GM12864 (cell line): ENCODE data around the gene TIA1.
"Not testable (repeated sequence)": the region's sequence is repeated elsewhere in the genome, so short reads cannot be mapped to it uniquely, and the experiment has no call there.

Experiments used
- DNase-seq: peaks from one replicate; pipeline ENCODE4 v3.0.0-alpha.2; 2011; ENCODE audit warnings: low read depth
- H3K4me3 ChIP-seq: 2 replicates; pipeline ENCODE4 v1.5.1; 2011; ENCODE audit warnings: mild to moderate bottlenecking, low read depth, low read length, control low read depth
- TF ChIP-seq, protein P1 (sequence below): IDR thresholded peaks from 2 replicates; pipeline ENCODE4 v1.5.1; 2011; ENCODE audit warnings: low read depth, mild to moderate bottlenecking, moderate library complexity, low read length, control low read depth, inconsistent platforms; ENCODE audit errors: missing control alignments

Gene TIA1, protein sequence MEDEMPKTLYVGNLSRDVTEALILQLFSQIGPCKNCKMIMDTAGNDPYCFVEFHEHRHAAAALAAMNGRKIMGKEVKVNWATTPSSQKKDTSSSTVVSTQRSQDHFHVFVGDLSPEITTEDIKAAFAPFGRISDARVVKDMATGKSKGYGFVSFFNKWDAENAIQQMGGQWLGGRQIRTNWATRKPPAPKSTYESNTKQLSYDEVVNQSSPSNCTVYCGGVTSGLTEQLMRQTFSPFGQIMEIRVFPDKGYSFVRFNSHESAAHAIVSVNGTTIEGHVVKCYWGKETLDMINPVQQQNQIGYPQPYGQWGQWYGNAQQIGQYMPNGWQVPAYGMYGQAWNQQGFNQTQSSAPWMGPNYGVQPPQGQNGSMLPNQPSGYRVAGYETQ

DNA sequence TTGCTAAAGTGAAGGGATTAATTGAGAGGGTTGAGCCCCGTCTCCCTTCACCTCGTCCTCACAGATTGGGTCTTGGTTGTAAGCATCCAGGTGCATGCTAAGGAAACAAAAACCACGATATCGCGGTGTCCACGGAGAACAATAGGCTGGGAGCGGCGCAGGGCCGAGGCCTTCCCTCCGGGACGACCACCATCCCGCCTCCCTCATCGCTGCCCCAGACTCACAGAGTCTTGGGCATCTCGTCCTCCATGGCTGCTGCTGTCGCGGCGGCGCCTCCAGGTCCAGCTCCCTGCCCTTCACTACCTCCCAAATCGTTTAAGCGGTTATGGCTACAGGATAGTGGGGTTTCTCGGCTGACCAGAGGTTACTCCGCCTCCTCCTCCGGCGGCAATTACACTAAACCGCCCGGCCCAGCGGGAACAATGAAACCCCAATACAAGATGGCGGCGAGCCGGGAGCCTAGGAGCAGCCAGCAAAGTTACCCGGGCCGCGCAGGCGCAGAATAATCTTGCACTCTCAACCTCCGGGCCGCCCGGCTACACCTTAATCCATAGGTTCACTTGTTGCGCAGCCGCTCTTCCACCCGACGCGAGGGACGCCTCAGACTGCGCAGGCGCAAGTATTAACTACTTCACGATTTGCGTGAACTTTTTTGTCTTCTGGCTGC, at the start of gene TIA1:
Gene TIA1, minus strand, starts transcription at position 448 of the 667 bp plus-strand sequence. Its CDS starts 198 bp downstream, at position 250.
- TF ChIP-seq, protein P1, sequence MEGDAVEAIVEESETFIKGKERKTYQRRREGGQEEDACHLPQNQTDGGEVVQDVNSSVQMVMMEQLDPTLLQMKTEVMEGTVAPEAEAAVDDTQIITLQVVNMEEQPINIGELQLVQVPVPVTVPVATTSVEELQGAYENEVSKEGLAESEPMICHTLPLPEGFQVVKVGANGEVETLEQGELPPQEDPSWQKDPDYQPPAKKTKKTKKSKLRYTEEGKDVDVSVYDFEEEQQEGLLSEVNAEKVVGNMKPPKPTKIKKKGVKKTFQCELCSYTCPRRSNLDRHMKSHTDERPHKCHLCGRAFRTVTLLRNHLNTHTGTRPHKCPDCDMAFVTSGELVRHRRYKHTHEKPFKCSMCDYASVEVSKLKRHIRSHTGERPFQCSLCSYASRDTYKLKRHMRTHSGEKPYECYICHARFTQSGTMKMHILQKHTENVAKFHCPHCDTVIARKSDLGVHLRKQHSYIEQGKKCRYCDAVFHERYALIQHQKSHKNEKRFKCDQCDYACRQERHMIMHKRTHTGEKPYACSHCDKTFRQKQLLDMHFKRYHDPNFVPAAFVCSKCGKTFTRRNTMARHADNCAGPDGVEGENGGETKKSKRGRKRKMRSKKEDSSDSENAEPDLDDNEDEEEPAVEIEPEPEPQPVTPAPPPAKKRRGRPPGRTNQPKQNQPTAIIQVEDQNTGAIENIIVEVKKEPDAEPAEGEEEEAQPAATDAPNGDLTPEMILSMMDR, result no peak
- H3K4me3 ChIP-seq, result peak within 1 kb of the TSS; percentile 93
- DNase-seq, result peak; percentile 95

DNA sequence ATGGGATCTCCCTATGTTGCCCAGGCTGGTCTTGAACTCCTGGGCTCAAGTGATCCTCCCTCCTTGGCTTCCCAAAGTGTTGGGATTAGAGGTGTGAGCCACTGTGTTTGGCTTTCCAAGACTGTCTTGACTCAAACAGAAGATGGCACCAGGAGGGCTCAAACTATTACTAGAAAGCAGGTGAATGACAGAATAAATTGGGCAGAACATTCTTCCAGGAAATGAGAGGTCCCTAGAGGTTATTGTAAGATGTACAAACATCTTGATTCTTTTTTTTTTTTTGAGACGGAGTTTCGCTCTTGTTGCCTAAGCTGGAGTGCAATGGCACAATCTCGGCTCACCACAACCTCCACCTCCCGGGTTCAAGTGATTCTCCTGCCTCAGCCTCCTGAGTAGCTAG, 49.4 kb upstream of the TIA1 start:
- not testable (repeated sequence) for DNase-seq, H3K4me3 ChIP-seq

DNA sequence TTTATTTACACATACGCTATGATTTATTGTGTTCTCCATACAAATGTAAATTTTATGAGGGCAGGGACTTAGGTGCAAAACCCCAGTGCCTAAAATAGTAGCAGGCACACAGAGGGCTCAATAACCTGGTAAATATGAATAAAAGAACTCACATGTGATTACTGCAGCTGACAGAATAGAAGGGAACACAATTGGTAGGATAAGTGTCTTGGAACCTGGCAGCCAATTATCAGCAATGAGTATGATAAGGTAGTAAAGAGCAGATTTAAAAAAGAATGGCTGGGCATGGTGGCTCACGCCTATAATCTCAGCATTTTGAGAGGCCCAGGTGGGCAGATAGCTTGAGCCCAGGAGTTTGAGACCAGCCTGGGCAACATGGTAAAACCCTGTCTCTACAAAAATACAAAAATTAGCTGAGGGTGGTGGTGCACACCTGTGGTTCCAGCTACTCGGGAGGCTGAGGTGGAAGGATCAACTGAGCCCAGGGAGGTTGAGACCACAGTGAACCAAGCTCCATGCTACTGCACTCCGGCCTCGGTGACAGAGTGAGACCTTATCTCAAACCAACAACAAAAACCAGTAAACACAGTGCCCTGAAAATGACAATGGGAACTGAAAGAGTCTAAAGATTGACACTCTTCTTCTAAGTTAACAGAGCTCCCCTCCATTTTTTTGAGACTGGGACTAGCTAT, 35.2 kb upstream of the TIA1 start:
- H3K4me3 ChIP-seq, result no peak overlapping the region
- DNase-seq, result no peak
- TF ChIP-seq, protein P1, result no peak

DNA sequence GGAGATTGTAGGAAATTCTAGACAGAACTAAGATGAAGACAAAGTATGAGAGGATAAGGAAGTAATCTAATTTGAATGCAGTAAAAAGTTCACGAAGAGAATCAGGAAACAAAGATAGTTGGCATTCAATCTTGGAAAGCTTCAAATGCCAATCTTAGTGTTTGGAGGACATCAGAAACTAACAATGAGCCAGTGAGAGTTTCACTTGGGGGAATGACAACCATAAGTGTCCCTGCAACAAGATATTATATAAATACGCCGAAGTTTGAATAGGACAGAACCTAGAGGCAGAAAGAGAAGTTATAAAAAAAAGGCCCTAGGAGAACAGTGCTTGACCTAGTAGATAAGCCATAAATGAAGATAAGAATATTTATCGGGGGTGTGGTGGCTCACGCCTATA, 34.0 kb upstream of the TIA1 start:
- TF ChIP-seq, protein P1, result no peak
- no peak overlapping the region for H3K4me3 ChIP-seq
- no peak for DNase-seq

DNA sequence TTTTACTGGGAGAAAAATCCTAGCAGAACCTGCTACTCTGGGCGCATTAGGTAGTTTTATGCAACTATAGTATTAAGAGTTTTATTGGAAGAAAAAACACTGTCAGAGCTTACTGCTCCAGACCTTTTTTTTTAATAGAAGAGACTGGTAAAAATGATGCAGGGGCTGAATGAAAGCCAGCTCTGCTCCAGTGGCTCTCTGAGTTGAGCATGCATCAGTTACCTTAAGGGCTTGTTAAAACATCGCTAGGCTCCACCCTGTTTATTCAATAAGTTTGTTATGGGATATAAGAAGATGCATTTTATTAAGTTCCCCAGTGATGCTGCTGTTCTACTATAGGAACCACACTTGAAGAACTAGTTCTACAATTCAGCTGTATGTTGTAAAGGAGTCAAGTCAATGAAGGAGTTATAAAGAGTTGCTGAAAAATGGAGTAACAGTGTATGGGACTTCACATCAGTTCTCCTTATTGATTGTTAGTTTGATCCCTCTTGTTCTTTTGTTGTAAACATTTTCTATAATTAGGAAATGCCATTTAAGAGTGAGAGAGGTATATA, 31.9 kb upstream of the TIA1 start:
- TF ChIP-seq, protein P1, result no peak
- DNase-seq, result no peak
- H3K4me3 ChIP-seq, result no peak overlapping the region

DNA sequence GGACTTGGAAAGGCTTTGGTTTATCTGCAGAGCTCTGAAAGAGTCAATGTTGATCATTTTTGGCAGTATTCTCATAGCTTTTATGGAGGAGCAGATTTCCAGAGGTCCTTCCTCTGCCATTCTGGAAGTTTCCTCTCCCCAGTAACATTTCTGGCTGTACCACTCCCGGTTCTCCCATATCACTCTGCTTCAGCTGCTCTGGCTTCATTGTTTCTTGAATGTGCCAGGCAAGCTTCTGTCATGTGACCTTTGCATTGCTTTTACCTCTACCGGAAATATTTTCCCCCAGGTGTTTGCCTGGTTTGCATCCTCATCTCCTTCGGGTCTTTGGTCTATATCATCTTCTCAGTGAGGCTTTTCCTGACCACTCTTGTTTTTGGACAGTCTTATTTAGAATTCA, 21.9 kb upstream of the TIA1 start:
- TF ChIP-seq, protein P1, result no peak
- H3K4me3 ChIP-seq, result no peak overlapping the region
- no peak for DNase-seq

DNA sequence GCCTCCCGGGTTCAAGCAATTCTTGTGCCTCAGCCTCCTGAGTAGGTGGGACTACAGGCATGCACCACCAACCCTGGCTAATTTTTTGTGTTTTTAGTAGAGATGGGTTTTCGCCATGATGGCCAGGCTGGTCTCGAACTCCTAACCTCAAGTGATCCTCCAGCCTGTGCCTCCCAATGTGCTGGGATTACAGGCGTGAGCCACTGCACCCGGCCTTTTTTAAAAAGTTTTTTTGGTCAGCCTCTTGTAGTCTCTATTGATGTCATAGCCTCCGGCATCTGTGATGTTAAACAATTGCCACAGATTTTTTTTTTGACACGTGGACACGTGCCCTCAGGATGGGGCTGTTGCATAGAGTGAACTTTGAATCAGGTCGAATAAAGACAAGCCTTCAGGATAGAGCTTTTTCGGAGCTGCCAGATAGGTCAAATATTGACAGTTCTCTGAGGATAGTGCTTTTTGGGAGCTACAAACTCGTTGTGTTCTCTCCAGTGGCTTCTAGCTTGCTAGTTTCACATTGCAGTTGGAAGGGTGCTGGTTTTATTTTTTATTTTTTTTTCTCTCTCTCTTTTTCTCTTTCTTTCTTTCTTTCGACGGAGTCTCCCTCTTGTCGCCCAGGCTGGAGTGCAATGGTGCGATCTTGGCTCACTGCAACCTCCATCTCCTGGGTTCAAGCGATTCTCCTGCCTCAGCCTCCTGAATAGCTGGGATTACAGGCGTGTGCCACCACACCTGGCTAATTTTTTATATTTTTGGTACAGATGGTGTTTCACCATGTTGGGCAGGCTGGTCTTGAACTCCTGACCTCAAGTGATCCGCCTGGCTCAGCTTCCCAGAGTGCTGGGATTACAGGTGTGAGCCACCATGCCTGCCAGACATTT, 21.2 kb upstream of the TIA1 start:
- not testable (repeated sequence) for H3K4me3 ChIP-seq, DNase-seq

DNA sequence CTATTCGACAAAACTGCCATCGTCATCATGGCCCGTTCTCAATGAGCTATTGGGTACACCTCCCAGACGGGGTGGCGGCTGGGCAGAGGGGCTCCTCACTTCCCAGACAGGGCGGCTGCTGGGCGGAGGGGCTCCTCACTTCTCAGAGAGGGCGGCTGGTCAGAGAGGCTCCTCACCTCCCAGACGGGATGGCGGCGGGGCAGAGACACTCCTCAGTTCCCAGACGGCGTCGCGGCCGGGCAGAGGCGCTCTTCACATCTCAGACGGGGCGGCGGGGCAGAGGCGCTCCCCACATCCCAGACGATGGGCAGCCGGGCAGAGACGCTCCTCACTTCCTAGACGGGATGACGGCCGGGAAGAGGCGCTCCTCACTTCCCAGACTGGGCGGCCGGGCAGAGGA, 18.5 kb upstream of the TIA1 start:
- DNase-seq, H3K4me3 ChIP-seq: not testable (repeated sequence)
